Vagina (tissue), 2 donors: ENCODE results near the gene FAM177B. TPM values are rescaled to one million over a fixed set of nuclear protein-coding genes. Genes with fewer than 3 reads are reported as not detected.

Experiments
- DNase-seq, 2 donors: peaks; one replicate each; pipeline ENCODE4 v3.0.0-alpha.2; 2017; ENCODE audit errors: extremely low spot score in 2 of 2
- H3K27ac ChIP-seq: fragments of 200-600 bp; sonication (generic); one replicate; pipeline ENCODE4 v1.5.1; 2019
- H3K27me3 ChIP-seq: fragments of 200-600 bp; sonication (generic); one replicate; pipeline ENCODE4 v1.5.1; 2019
- H3K36me3 ChIP-seq, 2 donors: fragments of 200-600 bp; sonication (generic); one replicate each; pipeline ENCODE4 v1.5.1; 2017 to 2019
- H3K4me1 ChIP-seq: fragments of 200-600 bp; sonication (generic); one replicate; pipeline ENCODE4 v1.5.1; 2019
- H3K4me3 ChIP-seq, 2 donors: fragments of 200-600 bp; sonication (generic); 1 replicate in 1 of 2; 2 replicates in 1 of 2; pipeline ENCODE4 v1.5.1; 2016 to 2019
- H3K9me3 ChIP-seq: fragments of 200-600 bp; sonication (generic); one replicate; pipeline ENCODE4 v1.5.1; 2019
- CTCF ChIP-seq, 3 experiments: fragments of 450-650 bp in 2 of 3; fragments of 200-600 bp in 1 of 3; sonication (generic) in 1 of 3; IDR thresholded peaks; one replicate each; pipeline ENCODE4 v1.5.1; 2017 to 2019; ENCODE audit warnings: antibody characterized with exemption in 3 of 3, mild to moderate bottlenecking in 2 of 3, moderate library complexity in 2 of 3
- POLR2A ChIP-seq, 2 donors: fragments of 450-650 bp; IDR thresholded peaks; one replicate each; pipeline ENCODE4 v1.6.1; 2017; ENCODE audit warnings: antibody characterized with exemption in 2 of 2, mild to moderate bottlenecking in 2 of 2, moderate library complexity in 2 of 2
- POLR2AphosphoS5 ChIP-seq, 2 donors: sonication (generic); formaldehyde crosslinking; IDR thresholded peaks; one replicate each; pipeline ENCODE4 v1.9.0; 2017; ENCODE audit warnings: antibody characterized with exemption in 2 of 2, mild to moderate bottlenecking in 2 of 2, low read depth in 1 of 2; ENCODE audit not compliant: insufficient read depth in 1 of 2
- intact Hi-C: fragments of 100-400 bp; cut with DNase I; formaldehyde crosslinking; loops from one replicate; pipeline ENCODE4 v1.15.1; 2023
- total RNA-seq: library from RNA; depleted of rRNA; stranded (reverse); fragments of >200 nt; gene quantifications from one replicate; pipeline ENCODE4 v1.2.3, GENCODE V29; 2016

The FAM177B gene
- total RNA-seq, 1 donor from 2014 or later: not detected

- intact Hi-C loops: no loop called here
- no peak overlapping the region for H3K27ac ChIP-seq
- H3K4me3 ChIP-seq: no peak overlapping the region
- no peaks in the 10 kb centered on the region for H3K36me3 ChIP-seq
- no peaks in the 10 kb centered on the region for H3K27me3 ChIP-seq
- no peaks in the 10 kb centered on the region for H3K9me3 ChIP-seq
- TF ChIP-seq POLR2A (IDR thresholded peaks at IDR 0.05) (no peak), POLR2AphosphoS5 (IDR thresholded peaks at IDR 0.05; ENCODE audit: insufficient read depth in 1 of 2, low read depth in 1 of 2) (no peak), CTCF (IDR thresholded peaks at IDR 0.05) (no peak)
- H3K4me1 ChIP-seq: peaks cover 11% of the 10 kb centered on the region
- no peak for DNase-seq
Measured at GRCh38 chr1:222784916-222785315, 47.9 kb downstream of the FAM177B start.

- Histone ChIP-seq H3K36me3 (no peaks in the 10 kb centered on the region), H3K27ac (no peak overlapping the region), H3K27me3 (no peaks in the 10 kb centered on the region), H3K4me3 (no peak overlapping the region), H3K4me1 (peaks cover 11% of the 10 kb centered on the region), H3K9me3 (no peaks in the 10 kb centered on the region)
- no peak for TF ChIP-seq CTCF (IDR thresholded peaks at IDR 0.05)
- TF ChIP-seq POLR2AphosphoS5 (IDR thresholded peaks at IDR 0.05; ENCODE audit: insufficient read depth in 1 of 2, low read depth in 1 of 2): no peak
- no peak for DNase-seq
- intact Hi-C loops: no loop called here
Measured at GRCh38 chr1:222785529-222785928, 48.5 kb downstream of the FAM177B start.

GRCh38 chr1:222786121-222786520 is 49.1 kb downstream of the FAM177B start:
- H3K4me3 ChIP-seq: no peak overlapping the region
- intact Hi-C loops: no loop called here
- no peaks in the 10 kb centered on the region for H3K36me3 ChIP-seq
- no peaks in the 10 kb centered on the region for H3K9me3 ChIP-seq
- DNase-seq: no peak
- H3K27ac ChIP-seq: no peak overlapping the region
- TF ChIP-seq CTCF (IDR thresholded peaks at IDR 0.05) (no peak), POLR2A (IDR thresholded peaks at IDR 0.05) (no peak), POLR2AphosphoS5 (IDR thresholded peaks at IDR 0.05; ENCODE audit: insufficient read depth in 1 of 2, low read depth in 1 of 2) (no peak)
- H3K27me3 ChIP-seq: no peaks in the 10 kb centered on the region
- peaks cover 11% of the 10 kb centered on the region for H3K4me1 ChIP-seq

- intact Hi-C loops: no loop called here
- Histone ChIP-seq H3K27ac (no peak overlapping the region), H3K4me3 (no peak overlapping the region), H3K9me3 (no peaks in the 10 kb centered on the region), H3K27me3 (no peaks in the 10 kb centered on the region), H3K36me3 (no peaks in the 10 kb centered on the region), H3K4me1 (peaks cover 11% of the 10 kb centered on the region)
- TF ChIP-seq POLR2AphosphoS5 (IDR thresholded peaks at IDR 0.05; ENCODE audit: insufficient read depth in 1 of 2, low read depth in 1 of 2): no peak
- TF ChIP-seq POLR2A (IDR thresholded peaks at IDR 0.05): no peak
- no peak for TF ChIP-seq CTCF (IDR thresholded peaks at IDR 0.05)
- DNase-seq: no peak
Measured at GRCh38 chr1:222787729-222788128, 50.7 kb downstream of the FAM177B start.

- Histone ChIP-seq H3K27me3 (no peaks in the 10 kb centered on the region), H3K4me1 (peaks cover 11% of the 10 kb centered on the region), H3K36me3 (no peaks in the 10 kb centered on the region), H3K4me3 (no peak overlapping the region), H3K9me3 (no peaks in the 10 kb centered on the region), H3K27ac (no peak overlapping the region)
- TF ChIP-seq POLR2AphosphoS5 (IDR thresholded peaks at IDR 0.05; ENCODE audit: insufficient read depth in 1 of 2, low read depth in 1 of 2) (no peak), POLR2A (IDR thresholded peaks at IDR 0.05) (no peak), CTCF (IDR thresholded peaks at IDR 0.05) (no peak)
- intact Hi-C loops: no loop called here
- no peak for DNase-seq
Measured at GRCh38 chr1:222788402-222789156, 51.6 kb downstream of the FAM177B start.
